ENCODE measurements around the gene CALD1. TPM values are rescaled to one million over a fixed set of nuclear protein-coding genes. Genes with fewer than 3 reads are reported as not detected.

Gene CALD1
- total RNA-seq, 2 donors from 2014 or later: 57.0 to 72.6 TPM

- Histone ChIP-seq H3K27me3 (no peaks in the 10 kb centered on the region), H3K4me1 (no peaks in the 10 kb centered on the region), H3K4me3 (no peak overlapping the region), H3K36me3 (replicated peaks in 1 of 2; ENCODE audit: insufficient read depth in 1 of 2, low read depth in 2 of 2) (no peaks in the 10 kb centered on the region), H3K9me3 (no peaks in the 10 kb centered on the region), H3K27ac (no peak overlapping the region)
- intact Hi-C loops (cut with DNase I): no loop called here
- WGBS, 2 donors: 73 to 78% methylated on average over 3 of the region's 3 CpGs
- DNase-seq (no peak), ATAC-seq (no peak)
- TF ChIP-seq POLR2A (IDR thresholded peaks at IDR 0.05) (no peak), CTCF (IDR thresholded peaks at IDR 0.05) (no peak)
Measured at GRCh38 chr7:134804854-134805253, 25.4 kb downstream of the CALD1 start.

- H3K27me3 ChIP-seq: no peaks in the 10 kb centered on the region
- peaks cover 7% of the 10 kb centered on the region for H3K4me1 ChIP-seq
- no peaks in the 10 kb centered on the region for H3K36me3 ChIP-seq (replicated peaks in 1 of 2; ENCODE audit: insufficient read depth in 1 of 2, low read depth in 2 of 2)
- TF ChIP-seq POLR2A (IDR thresholded peaks at IDR 0.05) (no peak), CTCF (IDR thresholded peaks at IDR 0.05) (no peak)
- H3K9me3 ChIP-seq: no peaks in the 10 kb centered on the region
- ATAC-seq: no peak
- no peak overlapping the region for H3K4me3 ChIP-seq
- H3K27ac ChIP-seq: no peak overlapping the region
- intact Hi-C loops (cut with DNase I): no loop called here
- DNase-seq: no peak
- 87 to 88% methylated on average over 4 of the region's 4 CpGs for WGBS, 2 donors
Measured at GRCh38 chr7:134806197-134806596, 26.8 kb downstream of the CALD1 start.

GRCh38 chr7:134809616-134810015, 30.2 kb downstream of the CALD1 start:
- Histone ChIP-seq H3K9me3 (no peaks in the 10 kb centered on the region), H3K4me1 (peaks cover 12% of the 10 kb centered on the region), H3K4me3 (no peak overlapping the region), H3K27me3 (no peaks in the 10 kb centered on the region), H3K27ac (no peak overlapping the region), H3K36me3 (replicated peaks in 1 of 2; ENCODE audit: insufficient read depth in 1 of 2, low read depth in 2 of 2) (no peaks in the 10 kb centered on the region)
- DNase-seq (no peak), ATAC-seq (no peak)
- 82 to 83% methylated on average over 1 of the region's 1 CpG for WGBS, 2 donors
- intact Hi-C loops (cut with DNase I): no loop called here
- TF ChIP-seq CTCF (IDR thresholded peaks at IDR 0.05): no peak
- TF ChIP-seq POLR2A (IDR thresholded peaks at IDR 0.05): no peak

- Histone ChIP-seq H3K36me3 (replicated peaks in 1 of 2; ENCODE audit: insufficient read depth in 1 of 2, low read depth in 2 of 2) (no peaks in the 10 kb centered on the region), H3K27me3 (no peaks in the 10 kb centered on the region), H3K4me1 (peaks cover 12% of the 10 kb centered on the region), H3K9me3 (no peaks in the 10 kb centered on the region), H3K27ac (peak overlapping the region in 2 of 4 donors; percentile 0 to 24), H3K4me3 (no peak overlapping the region)
- intact Hi-C loops (cut with DNase I): no loop called here
- ATAC-seq: peak; percentile 9
- DNase-seq: no peak
- 17 to 22% methylated on average over 3 of the region's 3 CpGs for WGBS, 2 donors
- TF ChIP-seq CTCF (IDR thresholded peaks at IDR 0.05) (no peak), POLR2A (IDR thresholded peaks at IDR 0.05) (no peak)
Measured at GRCh38 chr7:134811765-134812164, 32.3 kb downstream of the CALD1 start.

- TF ChIP-seq CTCF (IDR thresholded peaks at IDR 0.05): no peak
- TF ChIP-seq POLR2A (IDR thresholded peaks at IDR 0.05): no peak
- peaks cover 12% of the 10 kb centered on the region for H3K4me1 ChIP-seq
- no peaks in the 10 kb centered on the region for H3K27me3 ChIP-seq
- no peak overlapping the region for H3K4me3 ChIP-seq
- peak overlapping the region in 1 of 4 donors; percentile 24 for H3K27ac ChIP-seq
- H3K36me3 ChIP-seq (replicated peaks in 1 of 2; ENCODE audit: insufficient read depth in 1 of 2, low read depth in 2 of 2): no peaks in the 10 kb centered on the region
- DNase-seq (peak in 1 of 4 donors; percentile 7), ATAC-seq (no peak)
- intact Hi-C loops (cut with DNase I): no loop called here
- WGBS, 2 donors: 72 to 75% methylated on average over 6 of the region's 6 CpGs
- no peaks in the 10 kb centered on the region for H3K9me3 ChIP-seq
Measured at GRCh38 chr7:134813663-134814396, 34.4 kb downstream of the CALD1 start.

Data from body of pancreas (tissue), 4 donors.